Esophagus muscularis mucosa (tissue), 4 donors: ENCODE data around the gene SOX5. TPM values are rescaled to one million over a fixed set of nuclear protein-coding genes. Genes with fewer than 3 reads are reported as not detected.

ENCODE experiments used
- DNase-seq: peaks from one replicate; pipeline ENCODE4 v3.0.0-alpha.2; 2017; ENCODE audit errors: extremely low spot score
- H3K27ac ChIP-seq, 4 donors: fragments of 200-600 bp; sonication (generic); replicated peaks in 1 of 4; 1 replicate in 3 of 4; 2 replicates in 1 of 4; pipeline ENCODE4 v1.5.1; 2016 to 2019; ENCODE audit warnings: mild to moderate bottlenecking in 1 of 4
- H3K27me3 ChIP-seq, 4 donors: fragments of 200-600 bp; sonication (generic); one replicate each; pipeline versions ENCODE4 v1.5.1 to v1.6.0; 2016 to 2019
- H3K36me3 ChIP-seq, 4 donors: fragments of 200-600 bp; sonication (generic); one replicate each; pipeline ENCODE4 v1.5.1; 2016 to 2019
- H3K4me1 ChIP-seq, 4 donors: fragments of 200-600 bp; sonication (generic); one replicate each; pipeline ENCODE4 v1.5.1; 2016 to 2019
- H3K4me3 ChIP-seq, 4 donors: fragments of 200-600 bp; sonication (generic); 1 replicate in 2 of 4; 2 replicates in 2 of 4; pipeline ENCODE4 v1.5.1; 2016 to 2019; ENCODE audit warnings: mild to moderate bottlenecking in 4 of 4, moderate library complexity in 1 of 4
- H3K9me3 ChIP-seq, 4 donors: fragments of 200-600 bp; sonication (generic); 1 replicate in 3 of 4; 2 replicates in 1 of 4; pipeline ENCODE4 v1.5.1; 2016 to 2019
- CTCF ChIP-seq, 3 experiments: fragments of 200-600 bp in 2 of 3; fragments of 450-650 bp in 1 of 3; sonication (generic) in 2 of 3; IDR thresholded peaks; one replicate each; pipeline ENCODE4 v1.5.1; 2017 to 2019; ENCODE audit warnings: antibody characterized with exemption in 3 of 3, mild to moderate bottlenecking in 2 of 3, moderate library complexity in 1 of 3
- EP300 ChIP-seq: sonication (generic); formaldehyde crosslinking; IDR thresholded peaks from one replicate; pipeline ENCODE4 v1.6.1; 2017; ENCODE audit warnings: antibody characterized with exemption
- POLR2A ChIP-seq: fragments of 450-650 bp; IDR thresholded peaks from one replicate; pipeline ENCODE4 v1.6.1; 2017; ENCODE audit warnings: antibody characterized with exemption, moderate library complexity, mild to moderate bottlenecking, low read depth
- POLR2AphosphoS5 ChIP-seq, 2 donors: sonication (generic); formaldehyde crosslinking; IDR thresholded peaks; one replicate each; pipeline ENCODE4 v1.6.1; 2017; ENCODE audit warnings: antibody characterized with exemption in 2 of 2
- WGBS: methylation state at CpG from one replicate; pipeline ENCODE4 v1.1.5; 2018; 5-methylcytosine and 5-hydroxymethylcytosine counted together
- intact Hi-C: fragments of 100-400 bp; cut with DNase I; formaldehyde crosslinking; loops from one replicate; pipeline ENCODE4 v1.15.1; 2023
- total RNA-seq, 4 donors: library from RNA; depleted of rRNA; stranded (reverse); fragments of >200 nt; gene quantifications; one replicate each; pipeline versions ENCODE4 v1.1.0 to v1.2.1, GENCODE V29; 2016

Gene SOX5
- total RNA-seq, 4 donors from 2014 or later = 7.1 to 11.6 (median 8.8) TPM

GRCh38 chr12:23959826-23960225, 10.4 kb upstream of the SOX5 start:
- WGBS = 87% methylated on average over 1 of the region's 1 CpG

GRCh38 chr12:23954332-23954731, 4.9 kb upstream of the SOX5 start:
- peaks cover 0 to 12% (median 2%) of the 10 kb centered on the region in 4 donors for H3K27me3 ChIP-seq
- H3K9me3 ChIP-seq = no peaks in the 10 kb centered on the region
- H3K4me1 ChIP-seq = peaks cover 0 to 20% (median 18%) of the 10 kb centered on the region in 4 donors
- intact Hi-C loops = no loop called here
- DNase-seq = no peak
- no peak overlapping the region for H3K27ac ChIP-seq
- TF ChIP-seq EP300 (no peak), CTCF (IDR thresholded peaks at IDR 0.05) (no peak), POLR2AphosphoS5 (IDR thresholded peaks at IDR 0.05) (no peak), POLR2A (no peak)
- H3K4me3 ChIP-seq = no peak overlapping the region
- no peaks in the 10 kb centered on the region for H3K36me3 ChIP-seq

More at GRCh38 chr12:23959826-23960225, 10.4 kb upstream of the SOX5 start:
- H3K9me3 ChIP-seq = no peaks in the 10 kb centered on the region
- no peaks in the 10 kb centered on the region for H3K27me3 ChIP-seq
- intact Hi-C loops = no loop called here
- H3K4me3 ChIP-seq = no peak overlapping the region
- no peaks in the 10 kb centered on the region for H3K36me3 ChIP-seq
- no peak overlapping the region for H3K27ac ChIP-seq
- no peak for DNase-seq
- H3K4me1 ChIP-seq = no peaks in the 10 kb centered on the region
- TF ChIP-seq POLR2AphosphoS5 (IDR thresholded peaks at IDR 0.05) (no peak), CTCF (IDR thresholded peaks at IDR 0.05) (no peak), EP300 (no peak), POLR2A (no peak)

- H3K27me3 ChIP-seq = peaks cover 0 to 27% (median 4%) of the 10 kb centered on the region in 4 donors
- H3K27ac ChIP-seq = no peak overlapping the region
- no peaks in the 10 kb centered on the region for H3K9me3 ChIP-seq
- WGBS = 89% methylated on average over 3 of the region's 3 CpGs
- H3K36me3 ChIP-seq = no peaks in the 10 kb centered on the region
- no peak overlapping the region for H3K4me3 ChIP-seq
- intact Hi-C loops = no loop called here
- TF ChIP-seq POLR2A = no peak
- no peak for TF ChIP-seq POLR2AphosphoS5 (IDR thresholded peaks at IDR 0.05)
- TF ChIP-seq CTCF (IDR thresholded peaks at IDR 0.05) = no peak
- TF ChIP-seq EP300 = no peak
- no peak for DNase-seq
- H3K4me1 ChIP-seq = peaks cover 0 to 27% (median 23%) of the 10 kb centered on the region in 4 donors
These were observed 2.6 kb upstream of the SOX5 start for GRCh38 chr12:23952071-23952470.

GRCh38 chr12:23950775-23951451, 1.4 kb upstream of the SOX5 start:
- H3K27ac ChIP-seq = no peak overlapping the region
- WGBS = 43% methylated on average over 10 of the region's 11 CpGs
- H3K4me1 ChIP-seq = peaks cover 0 to 27% (median 23%) of the 10 kb centered on the region in 4 donors
- DNase-seq = no peak
- no peak for TF ChIP-seq EP300
- TF ChIP-seq POLR2AphosphoS5 (IDR thresholded peaks at IDR 0.05) = no peak
- TF ChIP-seq POLR2A = no peak
- peaks cover 0 to 36% (median 10%) of the 10 kb centered on the region in 4 donors for H3K27me3 ChIP-seq
- intact Hi-C loops = no loop called here
- no peaks in the 10 kb centered on the region for H3K36me3 ChIP-seq
- peak overlapping the region; percentile 44 to 58 (median 46) for H3K4me3 ChIP-seq
- H3K9me3 ChIP-seq = no peaks in the 10 kb centered on the region

GRCh38 chr12:23950210-23950774, 822 bp upstream of the SOX5 start:
- Histone ChIP-seq H3K27ac (no peak overlapping the region), H3K4me3 (peak overlapping the region; percentile 44 to 58 (median 46)), H3K36me3 (no peaks in the 10 kb centered on the region), H3K9me3 (no peaks in the 10 kb centered on the region), H3K4me1 (peaks cover 0 to 27% (median 23%) of the 10 kb centered on the region in 4 donors), H3K27me3 (peaks cover 0 to 40% (median 10%) of the 10 kb centered on the region in 4 donors)
- no peak for DNase-seq
- WGBS = 2% methylated on average over 17 of the region's 17 CpGs
- TF ChIP-seq CTCF (IDR thresholded peaks at IDR 0.05) (no peak), POLR2AphosphoS5 (IDR thresholded peaks at IDR 0.05) (no peak), EP300 (no peak)
- intact Hi-C loops = no loop called here
